Loucy (cell line): Measurements from ENCODE around the gene HSPBP1.
A peak's percentile ranks its signal among the peaks of the same experiment; 100 is the strongest.

Experiments
- H2AFZ ChIP-seq: fragments of 200-600 bp; sonication (generic); 2 replicates; pipeline ENCODE4 v1.6.0; 2016; ENCODE audit warnings: antibody characterized with exemption, mild to moderate bottlenecking, low read length, moderate library complexity
- H3F3A ChIP-seq: fragments of 200-600 bp; 2 replicates; pipeline ENCODE4 v1.6.0; 2016; ENCODE audit warnings: antibody characterized with exemption, low read depth, mild to moderate bottlenecking
- H3K27me3 ChIP-seq: fragments of 200-600 bp; sonication (generic); 2 replicates; pipeline ENCODE4 v1.6.1; 2014; ENCODE audit warnings: low read length, mild to moderate bottlenecking; ENCODE audit not compliant: insufficient read depth, poor library complexity, severe bottlenecking
- H3K36me3 ChIP-seq: fragments of 200-600 bp; sonication (generic); 2 replicates; pipeline ENCODE4 v1.6.1; 2016; ENCODE audit warnings: low read length; ENCODE audit not compliant: insufficient read depth
- H3K4me1 ChIP-seq: fragments of 200-600 bp; sonication (generic); 2 replicates; pipeline ENCODE4 v1.5.1; 2014; ENCODE audit warnings: low read length, mild to moderate bottlenecking; ENCODE audit not compliant: insufficient read depth, poor library complexity, severe bottlenecking
- H3K4me2 ChIP-seq: fragments of 200-600 bp; sonication (generic); 2 replicates; pipeline ENCODE4 v1.6.0; 2014; ENCODE audit warnings: antibody characterized with exemption, low read length, low read depth, mild to moderate bottlenecking; ENCODE audit not compliant: poor library complexity, severe bottlenecking
- H3K4me3 ChIP-seq: fragments of 200-600 bp; sonication (generic); 2 replicates; pipeline ENCODE4 v1.5.1; 2014; ENCODE audit warnings: low read length, mild to moderate bottlenecking, mixed read lengths; ENCODE audit not compliant: poor library complexity, severe bottlenecking
- H3K79me2 ChIP-seq: fragments of 200-600 bp; sonication (generic); 2 replicates; pipeline ENCODE4 v1.6.1; 2014; ENCODE audit warnings: low read length; ENCODE audit not compliant: insufficient read depth
- H3K9ac ChIP-seq: fragments of 200-600 bp; sonication (generic); 2 replicates; pipeline ENCODE4 v1.6.0; 2014; ENCODE audit warnings: mild to moderate bottlenecking, low read depth, low read length, moderate library complexity; ENCODE audit not compliant: poor library complexity, severe bottlenecking
- H3K9me2 ChIP-seq: fragments of 200-600 bp; sonication (generic); replicated peaks from 2 replicates; pipeline ENCODE4 v1.6.1; 2016; ENCODE audit warnings: low read depth, low read length, mixed read lengths
- H3K9me3 ChIP-seq: fragments of 200-600 bp; sonication (generic); 2 replicates; pipeline ENCODE4 v1.6.1; 2014; ENCODE audit warnings: mild to moderate bottlenecking, antibody characterized with exemption, low read length, low read depth; ENCODE audit not compliant: insufficient read depth
- H4K20me1 ChIP-seq: fragments of 200-600 bp; sonication (generic); 2 replicates; pipeline ENCODE4 v1.6.0; 2014; ENCODE audit warnings: antibody characterized with exemption, low read length, mild to moderate bottlenecking; ENCODE audit not compliant: insufficient read depth, poor library complexity, severe bottlenecking
- CTCF ChIP-seq: fragments of 200-600 bp; sonication (generic); conservative IDR thresholded peaks from 2 replicates; pipeline ENCODE4 v1.5.1; 2014; ENCODE audit warnings: mild to moderate bottlenecking, antibody characterized with exemption, low read length
- EZH2phosphoT487 ChIP-seq: fragments of 200-600 bp; IDR thresholded peaks from 2 replicates; pipeline ENCODE4 v1.6.1; 2018; ENCODE audit warnings: antibody characterized with exemption, mild to moderate bottlenecking, moderate library complexity, borderline replicate concordance

The HSPBP1 gene

GRCh38 chr19:55259540-55260210 lies 20.2 kb downstream of the HSPBP1 start:
- peak overlapping the region; percentile 83 for H3K4me2 ChIP-seq
- no peaks in the 10 kb centered on the region; the same call in 1 of the 2 replicates for H3K36me3 ChIP-seq
- H4K20me1 ChIP-seq, result peaks cover 29% of the 10 kb centered on the region
- H3K9me3 ChIP-seq, result no peaks in the 10 kb centered on the region
- peaks cover 12% of the 10 kb centered on the region for H3F3A ChIP-seq
- no peak for TF ChIP-seq CTCF
- TF ChIP-seq EZH2phosphoT487, result no peak
- peaks cover 42% of the 10 kb centered on the region for H3K79me2 ChIP-seq
- no peaks in the 10 kb centered on the region for H3K27me3 ChIP-seq
- H3K4me3 ChIP-seq, result peak overlapping the region; percentile 89
- no peak overlapping the region for H2AFZ ChIP-seq
- H3K9ac ChIP-seq, result peak overlapping the region; percentile 100
- no peaks in the 10 kb centered on the region for H3K9me2 ChIP-seq
- peaks cover 29% of the 10 kb centered on the region for H3K4me1 ChIP-seq

- Histone ChIP-seq H3K79me2 (peaks cover 45% of the 10 kb centered on the region), H3F3A (peaks cover 16% of the 10 kb centered on the region), H3K4me3 (peak within 1 kb of the TSS; percentile 89), H3K27me3 (no peaks in the 10 kb centered on the region), H2AFZ (no peak within 1 kb of the TSS), H3K4me1 (peaks cover 33% of the 10 kb centered on the region), H3K36me3 (no peaks in the 10 kb centered on the region; the same call in 1 of the 2 replicates), H3K4me2 (peak within 1 kb of the TSS; percentile 97), H4K20me1 (peaks cover 29% of the 10 kb centered on the region), H3K9ac (peak within 1 kb of the TSS; percentile 100), H3K9me2 (no peaks in the 10 kb centered on the region), H3K9me3 (no peaks in the 10 kb centered on the region)
- no peak for TF ChIP-seq CTCF
- no peak for TF ChIP-seq EZH2phosphoT487
These were observed 20.9 kb downstream of the HSPBP1 start, which contains the start of gene PPP6R1 for GRCh38 chr19:55258828-55259539. Gene PPP6R1 (minus strand): TSS chr19:55259017. CDS start chr19:55247103, 11,914 bp downstream.

- Histone ChIP-seq H3K4me3 (peak overlapping the region; percentile 89), H3K27me3 (no peaks in the 10 kb centered on the region), H4K20me1 (peaks cover 29% of the 10 kb centered on the region), H3K9ac (peak overlapping the region; percentile 100), H3K4me1 (peaks cover 36% of the 10 kb centered on the region), H3K79me2 (peaks cover 49% of the 10 kb centered on the region), H2AFZ (no peak overlapping the region), H3K36me3 (peaks cover 1% of the 10 kb centered on the region; the same call in 1 of the 2 replicates), H3K4me2 (peak overlapping the region; percentile 83), H3K9me2 (no peaks in the 10 kb centered on the region), H3F3A (peaks cover 19% of the 10 kb centered on the region), H3K9me3 (no peaks in the 10 kb centered on the region)
- TF ChIP-seq CTCF (no peak), EZH2phosphoT487 (no peak)
These were observed 21.5 kb downstream of the HSPBP1 start for GRCh38 chr19:55258476-55258827.
